ENCODE data around the gene PIK3R5.

The PIK3R5 gene

GRCh38 chr17:8835631-8836364 lies 129.7 kb downstream of the PIK3R5 start:
- no peak overlapping the region for H3K4me3 ChIP-seq (ENCODE audit: low read depth, low read length)
- no peak for DNase-seq (ENCODE audit: low read depth)
- no peak for TF ChIP-seq CTCF (IDR thresholded peaks at IDR 0.05; ENCODE audit: low read depth, low read length)
- no peak for TF ChIP-seq MYC (IDR thresholded peaks at IDR 0.05; ENCODE audit: low read depth, low read length)
- TF ChIP-seq MAX (IDR thresholded peaks at IDR 0.05; ENCODE audit: low read depth, low read length) = no peak
- no peak for TF ChIP-seq POLR2A (IDR thresholded peaks at IDR 0.05; ENCODE audit: extremely low read depth, insufficient read length)

- H3K4me3 ChIP-seq (ENCODE audit: low read depth, low read length) = no peak overlapping the region
- no peak for DNase-seq (ENCODE audit: low read depth)
- no peak for TF ChIP-seq MYC (IDR thresholded peaks at IDR 0.05; ENCODE audit: low read depth, low read length)
- TF ChIP-seq MAX (IDR thresholded peaks at IDR 0.05; ENCODE audit: low read depth, low read length) = no peak
- TF ChIP-seq POLR2A (IDR thresholded peaks at IDR 0.05; ENCODE audit: extremely low read depth, insufficient read length) = no peak
- no peak for TF ChIP-seq CTCF (IDR thresholded peaks at IDR 0.05; ENCODE audit: low read depth, low read length)
These were observed 130.4 kb downstream of the PIK3R5 start for GRCh38 chr17:8835106-8835505.

GRCh38 chr17:8832711-8833352 lies 132.7 kb downstream of the PIK3R5 start:
- peak; percentile 30 for DNase-seq (ENCODE audit: low read depth)
- no peak for TF ChIP-seq MYC (IDR thresholded peaks at IDR 0.05; ENCODE audit: low read depth, low read length)
- no peak for TF ChIP-seq POLR2A (IDR thresholded peaks at IDR 0.05; ENCODE audit: extremely low read depth, insufficient read length)
- peak; percentile 49 for TF ChIP-seq CTCF (IDR thresholded peaks at IDR 0.05; ENCODE audit: low read depth, low read length)
- TF ChIP-seq MAX (IDR thresholded peaks at IDR 0.05; ENCODE audit: low read depth, low read length) = no peak
- H3K4me3 ChIP-seq (ENCODE audit: low read depth, low read length) = no peak overlapping the region

GRCh38 chr17:8831234-8831849 lies 134.2 kb downstream of the PIK3R5 start:
- no peak for TF ChIP-seq MYC (IDR thresholded peaks at IDR 0.05; ENCODE audit: low read depth, low read length)
- no peak for TF ChIP-seq MAX (IDR thresholded peaks at IDR 0.05; ENCODE audit: low read depth, low read length)
- TF ChIP-seq CTCF (IDR thresholded peaks at IDR 0.05; ENCODE audit: low read depth, low read length) = no peak
- no peak for TF ChIP-seq POLR2A (IDR thresholded peaks at IDR 0.05; ENCODE audit: extremely low read depth, insufficient read length)
- H3K4me3 ChIP-seq (ENCODE audit: low read depth, low read length) = no peak overlapping the region
- no peak for DNase-seq (ENCODE audit: low read depth)

- no peak overlapping the region for H3K4me3 ChIP-seq (ENCODE audit: low read depth, low read length)
- no peak for DNase-seq (ENCODE audit: low read depth)
- TF ChIP-seq MAX (IDR thresholded peaks at IDR 0.05; ENCODE audit: low read depth, low read length) = no peak
- TF ChIP-seq MYC (IDR thresholded peaks at IDR 0.05; ENCODE audit: low read depth, low read length) = no peak
- no peak for TF ChIP-seq CTCF (IDR thresholded peaks at IDR 0.05; ENCODE audit: low read depth, low read length)
- no peak for TF ChIP-seq POLR2A (IDR thresholded peaks at IDR 0.05; ENCODE audit: extremely low read depth, insufficient read length)
These were observed 135.4 kb downstream of the PIK3R5 start for GRCh38 chr17:8830141-8830540.
